ENCODE results near the gene DUOXA1.
"Not testable (repeated sequence)": the region's sequence is repeated elsewhere in the genome, so short reads cannot be mapped to it uniquely, and the experiment has no call there.

Gene DUOXA1

GRCh38 chr15:45112143-45112590, 17.5 kb downstream of the DUOXA1 start:
- DNase-seq, result no peak

- no peak for DNase-seq
These were observed 18.1 kb downstream of the DUOXA1 start for GRCh38 chr15:45111390-45112142.

GRCh38 chr15:45110256-45110820, 19.3 kb downstream of the DUOXA1 start:
- DNase-seq, result no peak

GRCh38 chr15:45107941-45108630, 21.6 kb downstream of the DUOXA1 start:
- no peak for DNase-seq

- no peak for DNase-seq
These were observed 23.5 kb downstream of the DUOXA1 start for GRCh38 chr15:45106002-45106790.

GRCh38 chr15:45105586-45105985, 24.1 kb downstream of the DUOXA1 start:
- DNase-seq, result no peak

GRCh38 chr15:45104170-45104569, 25.5 kb downstream of the DUOXA1 start:
- DNase-seq, result not testable (repeated sequence)

GRCh38 chr15:45102226-45102625, 27.5 kb downstream of the DUOXA1 start:
- DNase-seq, result no peak

GRCh38 chr15:45101749-45102148, 27.9 kb downstream of the DUOXA1 start:
- no peak for DNase-seq

GRCh38 chr15:45100884-45101625, 28.6 kb downstream of the DUOXA1 start:
- DNase-seq, result no peak

GRCh38 chr15:45099549-45100165, 30.0 kb downstream of the DUOXA1 start:
- DNase-seq, result no peak

GRCh38 chr15:45097466-45097865, 32.2 kb downstream of the DUOXA1 start:
- DNase-seq, result no peak

GRCh38 chr15:45095661-45096060, 34.0 kb downstream of the DUOXA1 start:
- no peak for DNase-seq

- no peak for DNase-seq
These were observed 35.3 kb downstream of the DUOXA1 start for GRCh38 chr15:45094358-45094730.

GRCh38 chr15:45093622-45094357, 35.9 kb downstream of the DUOXA1 start:
- no peak for DNase-seq

- no peak for DNase-seq
These were observed 36.7 kb downstream of the DUOXA1 start for GRCh38 chr15:45093013-45093412.

GRCh38 chr15:45091576-45091975, 38.1 kb downstream of the DUOXA1 start:
- DNase-seq, result no peak

GRCh38 chr15:45091161-45091560, 38.5 kb downstream of the DUOXA1 start:
- no peak for DNase-seq

GRCh38 chr15:45089712-45090373, 39.8 kb downstream of the DUOXA1 start:
- no peak for DNase-seq

- no peak for DNase-seq
These were observed 40.6 kb downstream of the DUOXA1 start for GRCh38 chr15:45088801-45089711.

Measured in activated naive CD4-positive, alpha-beta T cell treated with anti-CD3 and anti-CD28 coated beads, Interleukin-2, amount 50 U/mL, for 16 hours (primary cell).